WTC11 (cell line): Measurements from ENCODE around the gene TMEM151A. TPM values are rescaled to one million over a fixed set of nuclear protein-coding genes. Genes with fewer than 3 reads are reported as not detected.
"Not testable (repeated sequence)": the region's sequence is repeated elsewhere in the genome, so short reads cannot be mapped to it uniquely, and the experiment has no call there.

Experiments
- ATAC-seq: fragments of 200-7000 bp; cut with Tn5 transposase; 2 replicates; pipeline ENCODE4 v1.10.0; 2021; ENCODE audit warnings: mild to moderate bottlenecking, moderate library complexity
- CTCF ChIA-PET: fragments of 300-600 bp; sonication (Branson Sonifier 250); formaldehyde crosslinking; loops from one replicate; lab custom pipeline; 2021; ENCODE audit warnings: antibody characterized with exemption; lab: Charles Lee
- POLR2A ChIA-PET: fragments of 350-600 bp; sonication (Branson Sonifier 250); formaldehyde crosslinking; loops from one replicate; lab custom pipeline; 2021; ENCODE audit warnings: antibody characterized with exemption; lab: Charles Lee
- DNase-seq: peaks from one replicate; pipeline ENCODE4 v3.0.0; 2021; ENCODE audit warnings: low spot score
- H3K27ac Mint-ChIP-seq: 2 replicates; pipeline ENCODE4 v1.8.0; 2021; ENCODE audit warnings: mixed read lengths
- H3K27me3 Mint-ChIP-seq: 2 replicates; pipeline ENCODE4 v1.8.0; 2021; ENCODE audit warnings: low read depth, mild to moderate bottlenecking, moderate library complexity, mixed read lengths
- H3K36me3 Mint-ChIP-seq: 2 replicates; pipeline ENCODE4 v1.8.0; 2021; ENCODE audit warnings: mixed read lengths
- H3K4me1 Mint-ChIP-seq: 2 replicates; pipeline ENCODE4 v1.8.0; 2022; ENCODE audit warnings: mixed read lengths
- H3K4me3 Mint-ChIP-seq: 2 replicates; pipeline ENCODE4 v1.8.0; 2021; ENCODE audit warnings: mild to moderate bottlenecking, moderate library complexity, mixed read lengths
- H3K9me3 Mint-ChIP-seq: 2 replicates; pipeline ENCODE4 v1.8.0; 2021; ENCODE audit warnings: mixed read lengths
- GABPB1 ChIP-seq: sonication (generic); formaldehyde crosslinking; IDR thresholded peaks from 2 replicates; pipeline ENCODE4 v1.8.1; 2023; ENCODE audit warnings: mild to moderate bottlenecking, missing genetic modification reagents
- GRHL2 ChIP-seq: fragments of 250-450 bp; sonication (Bioruptor Pico); IDR thresholded peaks from 2 replicates; pipeline ENCODE4 v1.8.0; 2022; ENCODE audit warnings: mild to moderate bottlenecking, moderate library complexity; ENCODE audit not compliant: insufficient replicate concordance, severe bottlenecking
- IRF2 ChIP-seq: sonication (generic); formaldehyde crosslinking; IDR thresholded peaks from 2 replicates; pipeline ENCODE4 v1.8.0; 2022; ENCODE audit warnings: low read depth, missing genetic modification reagents, borderline replicate concordance
- JUN ChIP-seq: sonication (generic); formaldehyde crosslinking; IDR thresholded peaks from 2 replicates; pipeline ENCODE4 v1.8.0; 2023; ENCODE audit warnings: mild to moderate bottlenecking, missing genetic modification reagents
- SMAD4 ChIP-seq: sonication (generic); formaldehyde crosslinking; IDR thresholded peaks from 2 replicates; pipeline ENCODE4 v1.8.0; 2022; ENCODE audit warnings: mild to moderate bottlenecking, missing genetic modification reagents
- TCF7 ChIP-seq: sonication (generic); formaldehyde crosslinking; IDR thresholded peaks from 2 replicates; pipeline ENCODE4 v1.8.0; 2022; ENCODE audit warnings: mild to moderate bottlenecking, low read depth, missing genetic modification reagents, moderate library complexity
- TEAD1 ChIP-seq: sonication (generic); formaldehyde crosslinking; IDR thresholded peaks from 2 replicates; pipeline ENCODE4 v1.8.0; 2022; ENCODE audit warnings: mild to moderate bottlenecking, missing genetic modification reagents
- ZNF263 ChIP-seq: sonication (generic); formaldehyde crosslinking; IDR thresholded peaks from 2 replicates; pipeline ENCODE4 v1.8.1; 2022; ENCODE audit warnings: low read depth, mild to moderate bottlenecking, moderate library complexity, missing genetic modification reagents
- ZNF396 ChIP-seq: fragments of 250-450 bp; sonication (Bioruptor Pico); IDR thresholded peaks from 2 replicates; pipeline ENCODE4 v1.8.0; 2021; ENCODE audit warnings: mild to moderate bottlenecking, moderate library complexity, borderline replicate concordance
- ZNF423 ChIP-seq: fragments of 250-450 bp; sonication (Bioruptor Pico); IDR thresholded peaks from 2 replicates; pipeline ENCODE4 v2.1.2; 2022; ENCODE audit warnings: mild to moderate bottlenecking, moderate library complexity
- total RNA-seq: library from RNA; stranded (reverse); gene quantifications from 3 replicates; pipeline ENCODE4 v1.2.3, GENCODE V29; 2021
- TF ChIP-seq, protein P1 (sequence below): fragments of 250-450 bp; sonication (Bioruptor Pico); conservative IDR thresholded peaks from 2 replicates; pipeline ENCODE4 v1.9.0; 2021; ENCODE audit warnings: mild to moderate bottlenecking
- TF ChIP-seq, protein P2 (sequence below): sonication (generic); formaldehyde crosslinking; IDR thresholded peaks from 2 replicates; pipeline ENCODE4 v1.8.0; 2023; ENCODE audit warnings: missing genetic modification reagents
- TF ChIP-seq, protein P3 (sequence below): fragments of 250-450 bp; sonication (Bioruptor Pico); IDR thresholded peaks from 2 replicates; pipeline ENCODE4 v1.9.0; 2021; ENCODE audit warnings: moderate library complexity, mild to moderate bottlenecking, inconsistent platforms, borderline replicate concordance
- TF ChIP-seq, protein P4 (sequence below): sonication (generic); formaldehyde crosslinking; IDR thresholded peaks from 2 replicates; pipeline ENCODE4 v1.8.0; 2022; ENCODE audit warnings: missing genetic modification reagents
- TF ChIP-seq, protein P5 (sequence below): sonication (generic); formaldehyde crosslinking; IDR thresholded peaks from 2 replicates; pipeline ENCODE4 v1.8.0; 2023; ENCODE audit warnings: missing genetic modification reagents, mild to moderate bottlenecking, borderline replicate concordance
- TF ChIP-seq, protein P6 (sequence below): sonication (generic); formaldehyde crosslinking; IDR thresholded peaks from 2 replicates; pipeline ENCODE4 v1.8.1; 2022; ENCODE audit warnings: mild to moderate bottlenecking, missing genetic modification reagents, moderate library complexity, borderline replicate concordance

The TMEM151A gene
- total RNA-seq, 1 experiment from 2014 or later = 2.2 TPM

DNA sequence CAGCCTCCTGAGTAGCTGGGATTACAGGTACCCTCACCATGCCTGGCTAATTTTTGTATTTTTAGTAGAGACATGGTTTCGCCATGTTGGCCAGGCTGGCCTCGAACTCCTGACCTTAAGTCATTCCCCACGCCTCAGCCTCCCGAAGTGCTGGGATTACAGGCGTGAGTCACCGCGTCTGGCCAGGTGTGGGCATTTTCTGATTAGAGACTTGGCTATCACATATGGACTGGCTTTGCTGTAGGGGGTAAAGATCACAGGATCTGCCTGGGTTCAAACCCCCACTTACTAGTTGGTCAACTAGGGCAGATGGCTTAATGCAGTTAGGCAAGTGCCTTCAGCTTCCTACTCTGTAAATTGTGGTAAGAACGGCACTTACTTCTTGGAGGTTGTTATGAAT lies 18.6 kb downstream of the TMEM151A start:
- H3K27me3 Mint-ChIP-seq = peaks cover 7% of the 10 kb centered on the region

DNA sequence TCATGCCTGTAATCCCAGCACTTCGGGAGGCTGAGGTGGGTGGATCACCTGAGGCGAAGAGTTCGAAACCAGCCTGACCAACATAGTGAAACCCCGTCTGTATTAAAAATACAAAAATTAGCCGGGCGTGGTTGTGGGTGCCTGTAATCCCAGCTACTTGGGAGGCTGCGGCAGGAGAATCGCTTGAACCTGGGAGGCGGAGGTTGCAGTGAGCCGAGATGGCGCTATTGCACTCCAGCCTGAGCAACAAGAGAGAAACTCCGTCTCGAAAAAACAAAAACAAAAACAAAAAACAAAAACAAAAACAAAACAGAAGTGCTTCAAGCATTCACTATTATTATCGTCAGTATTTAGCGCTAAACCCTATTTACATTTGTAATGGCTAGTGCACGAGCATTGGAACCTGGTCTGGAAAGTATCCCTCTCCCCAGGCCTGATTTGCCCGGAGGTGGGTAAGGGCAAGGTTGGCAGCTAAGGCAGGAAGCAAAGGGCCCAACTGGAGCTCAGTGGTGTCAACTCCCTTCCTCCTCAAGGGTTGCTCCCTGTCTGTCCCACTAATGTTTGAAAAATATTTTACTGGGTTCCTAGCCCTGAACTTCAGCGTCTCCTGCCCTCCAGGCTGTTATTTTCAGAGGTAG lies 19.2 kb downstream of the TMEM151A start:
- Mint-ChIP-seq H3K4me1 (peaks cover 13% of the 10 kb centered on the region), H3K4me3 (peak overlapping the region; percentile 20; the same call in 1 of the 2 replicates)
- CTCF ChIA-PET = interaction anchor here (0.6 to 5.8 kb wide), 37 partner anchors 11 to 711 kb away, joined by 3 to 319 read pairs (median 8); partner anchors contain the start of genes B4GAT1, MRPL11, RAB1B and RIN1
- H3K27ac Mint-ChIP-seq, H3K9me3 Mint-ChIP-seq, H3K27me3 Mint-ChIP-seq, ATAC-seq, H3K36me3 Mint-ChIP-seq, DNase-seq: not testable (repeated sequence)
- POLR2A ChIA-PET = interaction anchor here (0.7 to 2.8 kb wide), 7 partner anchors 11 to 110 kb away, joined by 3 to 14 read pairs (median 3); partner anchors contain the start of genes RIN1 and YIF1A

More for the DNA sequence above, 18.6 kb downstream of the TMEM151A start:
- TF ChIP-seq, protein P1, sequence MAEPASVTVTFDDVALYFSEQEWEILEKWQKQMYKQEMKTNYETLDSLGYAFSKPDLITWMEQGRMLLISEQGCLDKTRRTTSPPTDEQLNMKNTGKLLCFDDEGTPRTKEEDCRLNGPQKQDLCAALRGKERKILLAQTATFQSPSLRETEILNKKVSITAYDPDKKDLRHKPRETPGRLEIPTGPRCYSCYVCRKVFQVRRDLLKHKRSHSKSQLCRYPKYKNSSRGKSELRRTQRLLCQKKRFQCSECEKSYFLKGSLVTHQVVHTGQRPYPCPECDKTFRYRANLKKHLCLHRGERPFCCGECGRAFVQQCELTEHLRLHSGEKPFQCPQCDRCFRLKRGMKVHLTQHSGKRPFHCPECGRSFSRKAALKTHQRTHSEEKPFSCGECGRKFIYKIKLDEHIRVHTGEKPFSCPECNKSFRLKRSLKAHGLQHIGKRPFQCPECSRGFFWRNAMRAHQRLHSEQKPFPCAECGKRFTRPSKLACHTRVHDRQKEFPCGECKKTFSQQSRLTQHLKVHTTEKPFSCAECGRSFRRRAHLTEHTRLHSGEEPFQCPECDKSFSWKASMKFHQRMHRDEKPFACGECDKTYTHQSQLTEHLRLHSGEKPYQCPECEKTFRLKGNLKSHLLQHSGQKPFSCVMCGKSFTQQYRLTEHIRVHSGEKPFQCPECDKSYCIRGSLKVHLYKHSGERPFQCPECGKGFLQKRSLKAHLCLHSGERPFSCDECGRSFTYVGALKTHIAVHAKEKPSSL = no peak
- TF ChIP-seq, protein P2, sequence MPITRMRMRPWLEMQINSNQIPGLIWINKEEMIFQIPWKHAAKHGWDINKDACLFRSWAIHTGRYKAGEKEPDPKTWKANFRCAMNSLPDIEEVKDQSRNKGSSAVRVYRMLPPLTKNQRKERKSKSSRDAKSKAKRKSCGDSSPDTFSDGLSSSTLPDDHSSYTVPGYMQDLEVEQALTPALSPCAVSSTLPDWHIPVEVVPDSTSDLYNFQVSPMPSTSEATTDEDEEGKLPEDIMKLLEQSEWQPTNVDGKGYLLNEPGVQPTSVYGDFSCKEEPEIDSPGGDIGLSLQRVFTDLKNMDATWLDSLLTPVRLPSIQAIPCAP (CRISPR knock-in tag) = no peak
- TF ChIP-seq, protein P3, sequence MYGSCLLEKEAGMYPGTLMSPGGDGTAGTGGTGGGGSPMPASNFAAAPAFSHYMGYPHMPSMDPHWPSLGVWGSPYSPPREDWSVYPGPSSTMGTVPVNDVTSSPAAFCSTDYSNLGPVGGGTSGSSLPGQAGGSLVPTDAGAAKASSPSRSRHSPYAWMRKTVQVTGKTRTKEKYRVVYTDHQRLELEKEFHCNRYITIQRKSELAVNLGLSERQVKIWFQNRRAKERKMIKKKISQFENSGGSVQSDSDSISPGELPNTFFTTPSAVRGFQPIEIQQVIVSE = no peak
- TF ChIP-seq ZNF263 (CRISPR knock-in tag) (no peak), JUN (CRISPR knock-in tag) (no peak), ZNF396 (CRISPR knock-in tag) (no peak)
- ATAC-seq (no peak), DNase-seq (no peak)
- Mint-ChIP-seq H3K27ac (no peak overlapping the region), H3K9me3 (no peaks in the 10 kb centered on the region), H3K4me1 (peaks cover 13% of the 10 kb centered on the region), H3K4me3 (no peak overlapping the region), H3K36me3 (no peaks in the 10 kb centered on the region)
- ChIA-PET POLR2A (interaction anchor here (1.1 kb wide), 1 partner anchor 21 kb away, joined by 4 read pairs; the partner anchor contains the start of gene YIF1A), CTCF (interaction anchor here (0.7 to 5.8 kb wide), 16 partner anchors 10 to 108 kb away, joined by 3 to 319 read pairs (median 20); partner anchors contain the start of genes B4GAT1, RAB1B, RIN1 and TMEM151A)

DNA sequence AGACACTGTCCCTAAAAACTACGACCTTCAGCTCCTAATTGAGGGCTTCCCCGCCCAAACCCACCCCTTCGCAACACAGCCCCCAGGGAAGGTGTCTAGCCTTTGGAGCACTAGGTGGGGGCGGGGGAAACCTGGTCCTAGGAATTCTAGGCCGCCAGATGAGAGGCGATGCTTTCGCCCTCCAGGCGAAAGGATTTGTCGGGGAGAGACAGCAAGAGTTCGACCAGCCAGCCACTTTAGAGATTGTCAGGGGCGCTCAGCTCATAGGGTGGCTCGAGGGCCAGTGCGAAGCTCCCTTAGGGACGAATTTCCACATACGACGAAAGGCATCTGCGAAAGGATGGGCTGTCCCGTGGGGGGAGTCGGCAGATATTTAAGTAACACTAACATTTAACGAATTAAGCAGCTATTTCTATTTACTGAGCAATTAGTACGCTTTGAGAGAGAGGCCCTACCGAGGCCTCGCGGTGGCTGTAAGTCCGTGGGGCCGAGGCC lies 19.8 kb downstream of the TMEM151A start:
- Mint-ChIP-seq H3K27me3 (peaks cover 9% of the 10 kb centered on the region), H3K36me3 (no peaks in the 10 kb centered on the region), H3K27ac (peak overlapping the region; percentile 99), H3K9me3 (no peaks in the 10 kb centered on the region), H3K4me1 (peaks cover 13% of the 10 kb centered on the region), H3K4me3 (peak overlapping the region; percentile 87)
- ChIA-PET CTCF (interaction anchor here (0.6 to 5.8 kb wide), 35 partner anchors 11 to 710 kb away, joined by 3 to 319 read pairs (median 9); partner anchors contain the start of genes B4GAT1, MRPL11, RAB1B and RIN1), POLR2A (interaction anchor here (0.7 to 2.8 kb wide), 8 partner anchors 11 to 110 kb away, joined by 3 to 14 read pairs (median 5); partner anchors contain the start of genes RIN1 and YIF1A)
- ATAC-seq (no peak), DNase-seq (no peak)
- TF ChIP-seq, protein P4, sequence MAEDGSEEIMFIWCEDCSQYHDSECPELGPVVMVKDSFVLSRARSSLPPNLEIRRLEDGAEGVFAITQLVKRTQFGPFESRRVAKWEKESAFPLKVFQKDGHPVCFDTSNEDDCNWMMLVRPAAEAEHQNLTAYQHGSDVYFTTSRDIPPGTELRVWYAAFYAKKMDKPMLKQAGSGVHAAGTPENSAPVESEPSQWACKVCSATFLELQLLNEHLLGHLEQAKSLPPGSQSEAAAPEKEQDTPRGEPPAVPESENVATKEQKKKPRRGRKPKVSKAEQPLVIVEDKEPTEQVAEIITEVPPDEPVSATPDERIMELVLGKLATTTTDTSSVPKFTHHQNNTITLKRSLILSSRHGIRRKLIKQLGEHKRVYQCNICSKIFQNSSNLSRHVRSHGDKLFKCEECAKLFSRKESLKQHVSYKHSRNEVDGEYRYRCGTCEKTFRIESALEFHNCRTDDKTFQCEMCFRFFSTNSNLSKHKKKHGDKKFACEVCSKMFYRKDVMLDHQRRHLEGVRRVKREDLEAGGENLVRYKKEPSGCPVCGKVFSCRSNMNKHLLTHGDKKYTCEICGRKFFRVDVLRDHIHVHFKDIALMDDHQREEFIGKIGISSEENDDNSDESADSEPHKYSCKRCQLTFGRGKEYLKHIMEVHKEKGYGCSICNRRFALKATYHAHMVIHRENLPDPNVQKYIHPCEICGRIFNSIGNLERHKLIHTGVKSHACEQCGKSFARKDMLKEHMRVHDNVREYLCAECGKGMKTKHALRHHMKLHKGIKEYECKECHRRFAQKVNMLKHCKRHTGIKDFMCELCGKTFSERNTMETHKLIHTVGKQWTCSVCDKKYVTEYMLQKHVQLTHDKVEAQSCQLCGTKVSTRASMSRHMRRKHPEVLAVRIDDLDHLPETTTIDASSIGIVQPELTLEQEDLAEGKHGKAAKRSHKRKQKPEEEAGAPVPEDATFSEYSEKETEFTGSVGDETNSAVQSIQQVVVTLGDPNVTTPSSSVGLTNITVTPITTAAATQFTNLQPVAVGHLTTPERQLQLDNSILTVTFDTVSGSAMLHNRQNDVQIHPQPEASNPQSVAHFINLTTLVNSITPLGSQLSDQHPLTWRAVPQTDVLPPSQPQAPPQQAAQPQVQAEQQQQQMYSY = no peak
- TF ChIP-seq TEAD1 (CRISPR knock-in tag) = no peak
- no peak for TF ChIP-seq GRHL2
- TF ChIP-seq SMAD4 (CRISPR knock-in tag) = no peak
- no peak for TF ChIP-seq TCF7 (CRISPR knock-in tag)
- TF ChIP-seq, protein P5, sequence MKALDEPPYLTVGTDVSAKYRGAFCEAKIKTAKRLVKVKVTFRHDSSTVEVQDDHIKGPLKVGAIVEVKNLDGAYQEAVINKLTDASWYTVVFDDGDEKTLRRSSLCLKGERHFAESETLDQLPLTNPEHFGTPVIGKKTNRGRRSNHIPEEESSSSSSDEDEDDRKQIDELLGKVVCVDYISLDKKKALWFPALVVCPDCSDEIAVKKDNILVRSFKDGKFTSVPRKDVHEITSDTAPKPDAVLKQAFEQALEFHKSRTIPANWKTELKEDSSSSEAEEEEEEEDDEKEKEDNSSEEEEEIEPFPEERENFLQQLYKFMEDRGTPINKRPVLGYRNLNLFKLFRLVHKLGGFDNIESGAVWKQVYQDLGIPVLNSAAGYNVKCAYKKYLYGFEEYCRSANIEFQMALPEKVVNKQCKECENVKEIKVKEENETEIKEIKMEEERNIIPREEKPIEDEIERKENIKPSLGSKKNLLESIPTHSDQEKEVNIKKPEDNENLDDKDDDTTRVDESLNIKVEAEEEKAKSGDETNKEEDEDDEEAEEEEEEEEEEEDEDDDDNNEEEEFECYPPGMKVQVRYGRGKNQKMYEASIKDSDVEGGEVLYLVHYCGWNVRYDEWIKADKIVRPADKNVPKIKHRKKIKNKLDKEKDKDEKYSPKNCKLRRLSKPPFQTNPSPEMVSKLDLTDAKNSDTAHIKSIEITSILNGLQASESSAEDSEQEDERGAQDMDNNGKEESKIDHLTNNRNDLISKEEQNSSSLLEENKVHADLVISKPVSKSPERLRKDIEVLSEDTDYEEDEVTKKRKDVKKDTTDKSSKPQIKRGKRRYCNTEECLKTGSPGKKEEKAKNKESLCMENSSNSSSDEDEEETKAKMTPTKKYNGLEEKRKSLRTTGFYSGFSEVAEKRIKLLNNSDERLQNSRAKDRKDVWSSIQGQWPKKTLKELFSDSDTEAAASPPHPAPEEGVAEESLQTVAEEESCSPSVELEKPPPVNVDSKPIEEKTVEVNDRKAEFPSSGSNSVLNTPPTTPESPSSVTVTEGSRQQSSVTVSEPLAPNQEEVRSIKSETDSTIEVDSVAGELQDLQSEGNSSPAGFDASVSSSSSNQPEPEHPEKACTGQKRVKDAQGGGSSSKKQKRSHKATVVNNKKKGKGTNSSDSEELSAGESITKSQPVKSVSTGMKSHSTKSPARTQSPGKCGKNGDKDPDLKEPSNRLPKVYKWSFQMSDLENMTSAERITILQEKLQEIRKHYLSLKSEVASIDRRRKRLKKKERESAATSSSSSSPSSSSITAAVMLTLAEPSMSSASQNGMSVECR (CRISPR knock-in tag) = no peak
- TF ChIP-seq GABPB1 = no peak
- no peak for TF ChIP-seq IRF2
- TF ChIP-seq, protein P6, sequence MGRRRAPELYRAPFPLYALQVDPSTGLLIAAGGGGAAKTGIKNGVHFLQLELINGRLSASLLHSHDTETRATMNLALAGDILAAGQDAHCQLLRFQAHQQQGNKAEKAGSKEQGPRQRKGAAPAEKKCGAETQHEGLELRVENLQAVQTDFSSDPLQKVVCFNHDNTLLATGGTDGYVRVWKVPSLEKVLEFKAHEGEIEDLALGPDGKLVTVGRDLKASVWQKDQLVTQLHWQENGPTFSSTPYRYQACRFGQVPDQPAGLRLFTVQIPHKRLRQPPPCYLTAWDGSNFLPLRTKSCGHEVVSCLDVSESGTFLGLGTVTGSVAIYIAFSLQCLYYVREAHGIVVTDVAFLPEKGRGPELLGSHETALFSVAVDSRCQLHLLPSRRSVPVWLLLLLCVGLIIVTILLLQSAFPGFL (CRISPR knock-in tag) = no peak
- TF ChIP-seq ZNF423 = no peak
